Measurements from ENCODE around the gene GPS2. TPM values are rescaled to one million over a fixed set of nuclear protein-coding genes. Genes with fewer than 3 reads are reported as not detected.
A peak's percentile ranks its signal among the peaks of the same experiment; 100 is the strongest.

The GPS2 gene
- total RNA-seq, 4 donors from 2014 or later = 40.9 to 80.7 (median 70.5) TPM

DNA sequence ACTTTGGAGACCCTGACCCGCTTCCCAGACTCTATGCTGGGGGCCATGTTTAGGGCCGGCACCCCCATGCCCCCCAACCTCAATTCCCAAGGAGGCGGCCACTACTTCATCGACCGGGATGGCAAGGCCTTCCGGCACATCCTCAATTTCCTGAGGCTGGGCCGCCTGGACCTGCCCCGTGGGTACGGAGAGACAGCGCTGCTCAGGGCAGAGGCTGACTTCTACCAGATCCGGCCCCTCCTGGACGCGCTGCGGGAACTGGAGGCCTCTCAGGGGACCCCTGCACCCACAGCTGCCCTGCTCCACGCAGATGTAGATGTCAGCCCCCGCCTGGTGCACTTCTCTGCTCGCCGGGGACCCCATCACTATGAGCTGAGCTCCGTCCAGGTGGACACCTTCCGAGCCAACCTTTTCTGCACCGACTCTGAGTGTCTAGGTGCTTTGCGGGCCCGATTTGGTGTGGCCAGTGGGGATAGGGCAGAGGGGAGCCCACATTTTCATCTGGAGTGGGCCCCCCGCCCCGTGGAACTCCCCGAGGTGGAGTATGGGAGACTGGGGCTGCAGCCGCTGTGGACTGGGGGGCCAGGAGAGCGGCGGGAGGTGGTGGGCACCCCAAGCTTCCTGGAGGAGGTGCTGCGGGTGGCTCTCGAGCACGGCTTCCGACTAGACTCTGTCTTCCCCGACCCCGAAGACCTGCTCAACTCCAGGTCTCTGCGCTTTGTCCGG, 37.9 kb upstream of the GPS2 start:
- 83 to 97% methylated on average over 1 to 6 of the region's 37 CpGs for WGBS, 2 donors
- Histone ChIP-seq H3K36me3 (no peaks in the 10 kb centered on the region), H3K4me3 (peak overlapping the region; percentile 80 to 89 (median 87)), H3K27ac (peak overlapping the region; percentile 98 to 100 (median 98)), H3K27me3 (no peaks in the 10 kb centered on the region), H3K4me1 (peaks cover 48 to 77% (median 54%) of the 10 kb centered on the region in 3 donors), H3K9me3 (no peaks in the 10 kb centered on the region)
- TF ChIP-seq, protein P1, sequence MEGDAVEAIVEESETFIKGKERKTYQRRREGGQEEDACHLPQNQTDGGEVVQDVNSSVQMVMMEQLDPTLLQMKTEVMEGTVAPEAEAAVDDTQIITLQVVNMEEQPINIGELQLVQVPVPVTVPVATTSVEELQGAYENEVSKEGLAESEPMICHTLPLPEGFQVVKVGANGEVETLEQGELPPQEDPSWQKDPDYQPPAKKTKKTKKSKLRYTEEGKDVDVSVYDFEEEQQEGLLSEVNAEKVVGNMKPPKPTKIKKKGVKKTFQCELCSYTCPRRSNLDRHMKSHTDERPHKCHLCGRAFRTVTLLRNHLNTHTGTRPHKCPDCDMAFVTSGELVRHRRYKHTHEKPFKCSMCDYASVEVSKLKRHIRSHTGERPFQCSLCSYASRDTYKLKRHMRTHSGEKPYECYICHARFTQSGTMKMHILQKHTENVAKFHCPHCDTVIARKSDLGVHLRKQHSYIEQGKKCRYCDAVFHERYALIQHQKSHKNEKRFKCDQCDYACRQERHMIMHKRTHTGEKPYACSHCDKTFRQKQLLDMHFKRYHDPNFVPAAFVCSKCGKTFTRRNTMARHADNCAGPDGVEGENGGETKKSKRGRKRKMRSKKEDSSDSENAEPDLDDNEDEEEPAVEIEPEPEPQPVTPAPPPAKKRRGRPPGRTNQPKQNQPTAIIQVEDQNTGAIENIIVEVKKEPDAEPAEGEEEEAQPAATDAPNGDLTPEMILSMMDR (IDR thresholded peaks at IDR 0.05) = no peak
- no peak for TF ChIP-seq POLR2A (IDR thresholded peaks at IDR 0.05)
- intact Hi-C loops (cut with DNase I) = no loop called here
- DNase-seq = no peak

DNA sequence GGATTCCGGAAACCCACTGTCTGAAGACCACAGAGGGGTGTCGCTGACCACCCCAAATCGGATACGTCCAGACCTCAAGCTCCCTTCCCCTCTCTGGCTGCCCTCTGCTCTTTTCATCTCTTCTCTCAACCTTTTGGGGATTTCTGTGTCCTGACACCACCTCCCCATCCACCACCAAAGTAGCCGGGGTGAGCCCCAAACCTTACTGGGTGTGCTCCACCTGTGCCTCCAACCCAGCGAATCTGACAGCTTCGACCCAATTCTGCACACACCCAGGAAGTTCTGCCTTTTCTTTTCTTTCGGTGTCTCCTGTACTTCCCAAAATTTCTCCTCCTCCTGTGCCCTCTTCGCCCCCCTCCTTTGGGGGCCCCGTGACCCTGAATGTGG, 37.3 kb upstream of the GPS2 start:
- 14 to 27% methylated on average over 10 of the region's 10 CpGs for WGBS, 2 donors
- Histone ChIP-seq H3K27ac (peak overlapping the region; percentile 98 to 100 (median 98)), H3K4me3 (peak overlapping the region; percentile 80 to 89 (median 87)), H3K27me3 (no peaks in the 10 kb centered on the region), H3K36me3 (no peaks in the 10 kb centered on the region), H3K4me1 (peaks cover 48 to 77% (median 54%) of the 10 kb centered on the region in 3 donors), H3K9me3 (no peaks in the 10 kb centered on the region)
- TF ChIP-seq, protein P1 (IDR thresholded peaks at IDR 0.05) = peak in 2 of 6 experiments; percentile 44 to 53
- TF ChIP-seq POLR2A (IDR thresholded peaks at IDR 0.05) = no peak
- no peak for DNase-seq
- intact Hi-C loops (cut with DNase I) = no loop called here

DNA sequence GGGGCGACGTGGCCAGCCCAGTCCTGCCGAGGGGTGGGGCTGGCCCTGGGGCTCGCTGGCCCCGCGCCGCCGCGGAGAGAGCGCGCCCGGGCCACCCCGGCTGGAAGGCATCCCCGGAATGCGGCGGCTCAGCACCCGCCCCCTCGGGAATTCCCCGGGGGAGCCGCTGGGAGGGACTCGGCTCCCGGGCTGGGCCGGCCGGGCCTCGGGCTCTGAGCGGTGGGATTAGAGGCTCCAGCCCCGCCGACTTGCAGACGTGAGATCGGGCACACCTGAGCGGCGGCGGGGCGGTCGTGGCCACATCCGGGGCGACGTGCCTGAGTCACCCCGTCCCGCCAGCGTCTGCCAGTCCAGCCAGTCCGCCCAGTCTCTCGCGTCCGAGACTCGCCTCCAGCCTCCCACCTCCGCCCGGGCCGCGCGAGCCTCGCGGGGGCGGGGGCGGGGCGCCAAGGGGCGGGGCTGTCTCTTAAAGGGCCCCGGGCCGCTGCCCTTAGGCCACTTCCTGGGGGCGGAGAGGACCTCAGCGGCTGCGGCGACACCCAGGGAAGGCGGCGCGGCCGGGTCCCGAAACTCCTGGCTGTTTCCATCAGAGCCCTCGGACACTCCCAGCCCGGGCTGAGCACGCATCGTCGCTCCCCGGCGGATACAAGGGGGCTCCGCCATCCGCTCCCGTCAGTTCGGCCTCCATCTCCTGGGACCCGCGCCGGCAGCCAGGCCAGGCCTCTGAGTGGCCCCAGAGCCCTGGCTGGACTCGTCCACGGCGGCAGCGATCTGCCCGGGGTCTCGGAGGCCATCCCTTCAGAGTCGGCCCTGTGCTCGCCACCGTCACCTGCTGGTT, 36.7 kb upstream of the GPS2 start, which contains the start of gene KCTD11:
KCTD11 (plus strand) TSS at position 498 of the 838 bp plus-strand sequence.
- H3K9me3 ChIP-seq = no peaks in the 10 kb centered on the region
- no peak for DNase-seq
- 0% methylated on average over 2 of the region's 91 CpGs; no CpG with 5 or more reads in 1 of the 2 donors for WGBS, 2 donors
- H3K4me1 ChIP-seq = peaks cover 48 to 74% (median 54%) of the 10 kb centered on the region in 3 donors
- no peaks in the 10 kb centered on the region for H3K36me3 ChIP-seq
- H3K4me3 ChIP-seq = peak within 1 kb of the TSS; percentile 80 to 89 (median 87)
- H3K27ac ChIP-seq = peak within 1 kb of the TSS; percentile 98 to 100 (median 98)
- peak in 3 of 4 donors; percentile 8 to 64 (median 34) for TF ChIP-seq POLR2A (IDR thresholded peaks at IDR 0.05)
- TF ChIP-seq, protein P1 (IDR thresholded peaks at IDR 0.05) = peak in 4 of 6 experiments; percentile 0 to 37 (median 20)
- H3K27me3 ChIP-seq = no peaks in the 10 kb centered on the region
- intact Hi-C loops (cut with DNase I) = no loop called here

DNA sequence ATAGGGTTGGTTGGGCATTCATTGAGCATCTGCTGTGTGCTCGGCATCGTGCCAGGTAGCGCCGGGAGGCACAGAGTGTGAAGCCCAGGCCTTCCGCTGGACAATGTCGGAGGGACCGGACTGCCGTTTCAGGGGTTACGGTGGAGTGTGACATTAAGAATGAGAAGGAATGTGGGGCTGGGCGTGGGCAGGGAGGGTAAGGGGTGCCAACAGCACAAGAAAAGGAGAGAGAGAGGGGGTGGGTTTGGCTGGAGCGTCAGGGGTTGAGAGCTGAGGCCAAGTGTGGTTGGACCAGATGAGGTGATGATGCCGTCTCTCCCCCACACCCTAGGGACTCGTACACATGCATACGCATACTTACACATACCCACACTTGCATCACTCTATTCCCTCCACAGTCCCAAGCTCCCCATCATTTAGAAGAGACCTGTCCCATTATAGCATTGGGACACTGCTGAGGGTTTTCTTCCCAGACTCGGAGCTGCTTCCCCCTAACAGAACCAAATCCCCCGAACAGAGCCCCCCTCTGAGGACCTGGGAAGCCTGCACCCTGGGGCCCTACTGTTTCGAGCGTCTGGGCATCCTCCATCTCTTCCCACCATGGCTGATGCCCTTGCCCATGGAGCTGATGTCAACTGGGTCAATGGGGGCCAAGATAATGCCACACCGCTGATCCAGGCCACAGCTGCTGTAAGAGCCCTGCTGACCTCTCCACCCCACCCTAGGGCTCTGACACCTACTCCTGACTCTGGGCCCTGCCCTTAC, 33.5 kb upstream of the GPS2 start:
- no peaks in the 10 kb centered on the region for H3K9me3 ChIP-seq
- no peak overlapping the region for H3K4me3 ChIP-seq
- DNase-seq = no peak
- H3K27ac ChIP-seq = no peak overlapping the region
- no peaks in the 10 kb centered on the region for H3K36me3 ChIP-seq
- H3K4me1 ChIP-seq = peaks cover 29 to 42% (median 34%) of the 10 kb centered on the region in 3 donors
- WGBS, 2 donors = 64 to 76% methylated on average over 12 to 17 of the region's 19 CpGs
- peaks cover 0 to 5% (median 2%) of the 10 kb centered on the region in 4 donors for H3K27me3 ChIP-seq
- TF ChIP-seq, protein P1 (IDR thresholded peaks at IDR 0.05) = no peak
- TF ChIP-seq POLR2A (IDR thresholded peaks at IDR 0.05) = no peak
- intact Hi-C loops (cut with DNase I) = no loop called here
